Rectal smooth muscle tissue (tissue), 1 donor: Measurements from ENCODE around the gene BMP10.

Source experiments
- H3K27ac ChIP-seq: one replicate; pipeline ENCODE4 v1.7.0; 2013; ENCODE audit warnings: low read depth, low read length, inconsistent platforms
- H3K27me3 ChIP-seq: one replicate; pipeline ENCODE4 v1.7.0; 2013; ENCODE audit warnings: low read length; ENCODE audit not compliant: control insufficient read depth, insufficient read depth
- H3K36me3 ChIP-seq: one replicate; pipeline ENCODE4 v1.7.0; 2013; ENCODE audit warnings: low read length; ENCODE audit not compliant: control insufficient read depth, insufficient read depth
- H3K4me1 ChIP-seq: one replicate; pipeline ENCODE4 v1.7.0; 2013; ENCODE audit warnings: low read length; ENCODE audit not compliant: control insufficient read depth, insufficient read depth
- H3K4me3 ChIP-seq: one replicate; pipeline ENCODE4 v1.7.0; 2013; ENCODE audit warnings: low read length
- H3K9ac ChIP-seq: one replicate; pipeline ENCODE4 v1.7.0; 2013; ENCODE audit warnings: low read length

BMP10 gene

DNA sequence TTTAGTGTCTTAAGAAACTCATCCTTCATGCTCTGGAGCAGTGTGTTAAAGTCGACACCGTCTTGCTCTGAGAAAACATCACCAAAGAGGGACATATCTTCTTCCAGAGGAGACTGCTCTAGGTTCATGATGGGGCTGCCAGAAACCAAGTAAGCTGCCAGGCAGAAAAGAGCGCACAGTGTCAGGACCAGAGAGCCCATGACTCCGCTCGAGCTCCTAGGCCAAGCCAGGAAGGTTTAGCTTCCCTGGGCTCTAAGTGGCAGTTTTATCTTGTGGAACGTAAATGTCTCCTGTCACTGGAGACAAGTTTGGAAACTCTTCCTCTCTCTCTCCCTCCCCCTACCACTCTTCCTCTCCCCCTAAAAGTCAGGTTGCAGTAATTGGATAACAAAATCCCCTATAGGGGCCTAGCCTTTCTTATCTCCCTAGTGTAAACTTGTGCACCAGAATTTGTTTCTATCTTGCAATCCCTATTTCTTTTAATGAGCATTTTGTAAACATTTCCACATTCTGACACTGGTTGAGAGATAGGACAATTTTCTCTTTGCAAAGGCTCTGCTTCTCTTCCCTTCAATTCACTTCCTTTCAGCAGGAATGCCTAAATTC is at the start of gene BMP10:
TSS of gene BMP10 (minus strand) at position 239 of the 606 bp plus-strand sequence. CDS start at position 200, 39 bp downstream.
- Histone ChIP-seq H3K4me3 (no peak within 1 kb of the TSS), H3K9ac (no peak within 1 kb of the TSS), H3K27me3 (no peaks in the 10 kb centered on the region), H3K27ac (no peak within 1 kb of the TSS), H3K4me1 (no peaks in the 10 kb centered on the region), H3K36me3 (no peaks in the 10 kb centered on the region)

GRCh38 chr2:68920481-68921170 is 49.4 kb upstream of the BMP10 start:
- no peaks in the 10 kb centered on the region for H3K27me3 ChIP-seq
- H3K4me1 ChIP-seq = no peaks in the 10 kb centered on the region
- H3K9ac ChIP-seq = no peak overlapping the region
- H3K4me3 ChIP-seq = no peak overlapping the region
- H3K27ac ChIP-seq = no peak overlapping the region
- H3K36me3 ChIP-seq = no peaks in the 10 kb centered on the region

DNA sequence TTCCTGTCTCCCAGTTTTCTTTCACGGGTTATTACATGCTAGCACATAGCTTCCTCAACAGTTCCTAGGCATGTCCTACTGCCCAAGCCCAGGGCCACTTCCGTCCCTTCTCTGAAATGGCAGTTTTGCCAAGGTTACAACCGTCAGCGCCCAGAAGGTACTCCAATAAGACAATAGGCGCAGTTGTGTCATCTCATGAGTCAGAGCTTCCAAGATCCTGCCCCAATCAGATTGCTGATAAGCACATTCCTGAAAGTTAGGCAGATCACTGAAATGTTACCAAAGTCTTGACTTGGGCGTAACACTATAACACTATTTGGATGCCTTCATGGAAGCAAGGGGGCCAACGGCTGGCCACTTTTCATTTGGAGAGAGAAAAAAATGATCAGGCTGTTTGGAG is 47.3 kb upstream of the BMP10 start:
- H3K4me3 ChIP-seq = no peak overlapping the region
- H3K36me3 ChIP-seq = no peaks in the 10 kb centered on the region
- no peak overlapping the region for H3K9ac ChIP-seq
- no peaks in the 10 kb centered on the region for H3K27me3 ChIP-seq
- H3K27ac ChIP-seq = no peak overlapping the region
- no peaks in the 10 kb centered on the region for H3K4me1 ChIP-seq

- H3K4me3 ChIP-seq = no peak overlapping the region
- no peak overlapping the region for H3K27ac ChIP-seq
- H3K36me3 ChIP-seq = no peaks in the 10 kb centered on the region
- no peaks in the 10 kb centered on the region for H3K4me1 ChIP-seq
- no peaks in the 10 kb centered on the region for H3K27me3 ChIP-seq
- H3K9ac ChIP-seq = no peak overlapping the region
Observed at GRCh38 chr2:68917034-68917718, 46.0 kb upstream of the BMP10 start.

DNA sequence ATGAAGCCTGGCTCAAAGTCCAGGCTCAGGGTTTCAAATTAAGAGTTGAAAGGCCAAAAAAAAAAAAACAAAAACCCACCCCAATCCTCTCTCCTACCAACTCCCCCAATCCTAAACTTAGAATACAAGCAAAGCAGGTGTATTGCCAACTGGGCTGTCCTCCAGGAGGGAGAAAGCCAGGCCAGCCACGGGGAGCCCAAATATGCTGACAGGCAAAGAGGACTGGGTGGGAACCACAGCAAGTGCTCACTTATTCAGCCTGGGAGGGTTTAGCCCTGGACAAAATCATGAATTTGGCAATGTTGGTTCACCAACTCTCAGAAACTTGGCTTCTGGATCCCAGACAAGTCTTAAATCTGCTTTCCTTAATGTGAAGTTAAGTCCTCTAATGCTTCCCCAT is 45.0 kb upstream of the BMP10 start:
- Histone ChIP-seq H3K4me3 (no peak overlapping the region), H3K27me3 (no peaks in the 10 kb centered on the region), H3K9ac (no peak overlapping the region), H3K27ac (no peak overlapping the region), H3K4me1 (no peaks in the 10 kb centered on the region), H3K36me3 (no peaks in the 10 kb centered on the region)

DNA sequence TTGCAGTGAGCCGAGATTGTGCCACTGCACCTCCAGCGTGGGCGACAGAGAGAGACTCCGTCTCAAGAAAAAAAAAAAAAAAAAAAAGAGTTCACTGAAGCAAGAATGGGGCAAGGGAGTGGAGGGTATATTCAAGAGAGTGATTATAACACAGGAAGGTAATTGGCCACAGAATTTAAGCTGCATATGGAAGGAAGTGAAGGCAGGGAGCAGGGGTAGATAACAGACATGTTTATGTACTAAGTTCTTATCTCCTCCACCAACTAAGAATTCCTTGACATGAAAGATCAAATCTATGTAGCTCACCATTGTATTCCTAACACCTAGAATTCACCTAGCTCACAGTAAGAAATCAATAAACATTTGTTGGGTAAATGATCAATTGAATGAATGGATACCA is 44.2 kb upstream of the BMP10 start:
- H3K4me1 ChIP-seq = no peaks in the 10 kb centered on the region
- H3K27me3 ChIP-seq = no peaks in the 10 kb centered on the region
- no peak overlapping the region for H3K27ac ChIP-seq
- no peak overlapping the region for H3K4me3 ChIP-seq
- no peaks in the 10 kb centered on the region for H3K36me3 ChIP-seq
- H3K9ac ChIP-seq = no peak overlapping the region

DNA sequence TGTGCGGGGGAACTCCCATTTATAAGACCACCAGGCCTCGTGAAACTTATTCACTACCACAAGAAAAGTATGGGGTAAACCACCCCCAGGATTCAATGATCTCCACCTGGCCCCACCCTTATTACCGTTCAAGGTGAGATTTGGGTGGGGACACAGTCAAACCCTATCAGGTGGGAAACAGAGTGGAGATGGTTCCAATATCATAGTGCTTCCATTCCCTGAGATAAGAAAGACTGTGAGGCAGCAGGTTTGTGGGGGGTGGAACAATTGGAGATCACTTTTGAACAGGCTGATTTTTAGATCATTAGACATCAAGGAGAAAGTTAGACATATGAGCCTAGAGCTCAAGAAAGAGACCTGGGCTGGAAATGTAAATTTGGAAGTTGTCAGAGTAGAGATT is 42.2 kb upstream of the BMP10 start:
- Histone ChIP-seq H3K27ac (no peak overlapping the region), H3K4me1 (peaks cover 2% of the 10 kb centered on the region), H3K4me3 (no peak overlapping the region)

GRCh38 chr2:68912732-68913131 is 41.5 kb upstream of the BMP10 start:
- no peak overlapping the region for H3K27ac ChIP-seq
- H3K4me1 ChIP-seq = peaks cover 2% of the 10 kb centered on the region
- no peaks in the 10 kb centered on the region for H3K36me3 ChIP-seq
- no peak overlapping the region for H3K4me3 ChIP-seq
- no peaks in the 10 kb centered on the region for H3K27me3 ChIP-seq
- H3K9ac ChIP-seq = no peak overlapping the region

More for the DNA sequence above, 42.2 kb upstream of the BMP10 start:
- Histone ChIP-seq H3K36me3 (no peaks in the 10 kb centered on the region), H3K27me3 (no peaks in the 10 kb centered on the region), H3K9ac (no peak overlapping the region)

DNA sequence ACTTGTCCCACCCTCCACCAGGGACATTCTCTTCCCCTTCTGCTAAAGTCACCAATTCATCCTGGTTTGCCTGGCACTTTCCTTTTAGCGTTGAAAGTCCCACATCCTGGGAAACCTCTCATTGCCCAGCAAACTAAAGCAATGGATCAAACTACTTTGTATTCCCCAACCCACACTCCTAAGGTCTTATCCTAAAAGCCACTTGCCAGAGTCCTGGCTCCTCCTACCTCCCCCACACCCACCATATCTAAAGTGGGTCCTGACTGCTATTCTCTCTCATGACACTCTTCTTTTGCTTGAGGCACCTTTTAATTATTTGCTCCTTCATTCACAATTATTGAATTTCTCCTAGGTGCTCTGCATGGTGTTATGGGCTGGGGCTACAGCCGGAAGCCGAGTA is 40.9 kb upstream of the BMP10 start:
- H3K36me3 ChIP-seq = no peaks in the 10 kb centered on the region
- no peak overlapping the region for H3K9ac ChIP-seq
- H3K4me3 ChIP-seq = no peak overlapping the region
- H3K27me3 ChIP-seq = no peaks in the 10 kb centered on the region
- peaks cover 2% of the 10 kb centered on the region for H3K4me1 ChIP-seq
- no peak overlapping the region for H3K27ac ChIP-seq

- H3K27me3 ChIP-seq = no peaks in the 10 kb centered on the region
- no peak overlapping the region for H3K27ac ChIP-seq
- no peak overlapping the region for H3K9ac ChIP-seq
- no peaks in the 10 kb centered on the region for H3K36me3 ChIP-seq
- H3K4me3 ChIP-seq = no peak overlapping the region
- H3K4me1 ChIP-seq = peaks cover 2% of the 10 kb centered on the region
Observed at GRCh38 chr2:68911709-68912108, 40.5 kb upstream of the BMP10 start.

DNA sequence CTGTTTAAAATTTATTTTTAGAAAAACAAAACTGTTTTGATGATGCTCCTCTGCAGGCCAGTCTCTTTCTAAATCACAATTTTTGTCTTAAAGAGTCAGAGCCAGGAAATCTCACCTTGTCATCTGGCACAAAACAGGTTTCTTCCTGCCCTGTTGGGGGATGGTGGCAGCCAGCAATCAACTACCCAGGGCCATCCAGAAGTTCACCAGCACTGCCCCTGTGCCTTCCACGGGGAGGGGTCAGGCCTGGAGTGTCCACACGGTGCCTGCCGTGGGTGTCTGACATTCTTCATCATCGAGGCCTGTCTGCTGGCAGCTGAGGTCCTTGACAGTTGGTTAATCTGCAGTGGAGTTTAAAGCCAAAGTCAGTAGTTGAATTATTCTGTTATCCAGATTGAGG is 40.0 kb upstream of the BMP10 start:
- Histone ChIP-seq H3K27ac (no peak overlapping the region), H3K36me3 (no peaks in the 10 kb centered on the region), H3K4me1 (peaks cover 2% of the 10 kb centered on the region), H3K4me3 (no peak overlapping the region), H3K9ac (no peak overlapping the region), H3K27me3 (no peaks in the 10 kb centered on the region)

DNA sequence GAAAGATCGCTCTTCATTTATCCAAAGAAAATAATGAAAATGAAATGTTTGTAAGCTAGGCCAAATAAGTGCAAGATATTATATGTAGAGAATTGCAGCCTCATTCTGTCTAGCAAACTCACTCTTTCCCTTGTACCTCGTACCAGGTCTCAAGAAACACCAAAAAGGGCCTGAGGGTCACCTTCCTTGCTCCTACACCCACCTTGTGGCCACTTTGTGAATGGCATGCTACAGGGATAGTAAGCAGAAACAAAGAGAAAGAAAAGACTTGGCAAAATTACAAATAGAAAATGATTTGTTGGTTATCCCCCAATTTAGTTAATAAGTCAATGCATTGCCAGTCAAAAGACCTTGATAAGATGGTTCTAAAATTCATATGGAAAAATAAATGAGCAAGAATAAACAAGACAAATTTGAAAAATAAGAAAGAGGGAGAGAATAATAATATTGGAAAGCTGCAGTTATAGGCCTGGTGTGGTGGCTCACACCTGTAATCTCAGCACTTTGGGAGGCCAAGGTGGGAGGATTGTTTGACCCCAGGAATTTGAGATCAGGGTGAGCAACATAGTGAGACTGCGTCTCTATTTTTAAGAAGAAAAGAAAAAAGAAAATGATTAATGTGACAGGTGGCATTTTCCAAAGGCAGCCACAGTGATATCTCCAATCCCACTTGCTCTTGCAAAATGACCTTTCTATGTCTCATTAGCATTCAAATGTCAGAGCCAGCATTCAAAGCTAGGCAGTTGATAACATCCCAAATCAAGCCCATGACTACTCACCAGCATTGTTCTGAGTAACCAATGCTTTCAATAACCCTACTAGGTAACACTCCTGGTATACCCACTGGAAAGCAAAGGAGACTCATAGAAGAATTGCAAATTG is 38.8 kb upstream of the BMP10 start:
- no peak overlapping the region for H3K27ac ChIP-seq
- H3K9ac ChIP-seq = no peak overlapping the region
- no peak overlapping the region for H3K4me3 ChIP-seq
- H3K27me3 ChIP-seq = no peaks in the 10 kb centered on the region
- H3K36me3 ChIP-seq = no peaks in the 10 kb centered on the region
- peaks cover 2% of the 10 kb centered on the region for H3K4me1 ChIP-seq
